DMS 273 treated with DMSO at 0.1 percent for 48 hours (cell line): ENCODE data around the gene CFAP99.
"Not testable (repeated sequence)": the region's sequence is repeated elsewhere in the genome, so short reads cannot be mapped to it uniquely, and the experiment has no call there.

Source experiments
- DNase-seq: peaks from one replicate; lab custom pipeline; 2025; lab: John Stamatoyannopoulos, UW

Gene CFAP99

GRCh38 chr4:2418650-2419571 lies at the start of gene CFAP99:
CFAP99 (plus strand) TSS chr4:2418955.
- peak; percentile 64 for DNase-seq

GRCh38 chr4:2370597-2371320 lies 48.0 kb upstream of the CFAP99 start:
- DNase-seq: no peak

GRCh38 chr4:2371765-2372487 lies 46.8 kb upstream of the CFAP99 start:
- DNase-seq: no peak

GRCh38 chr4:2372488-2373030 lies 46.2 kb upstream of the CFAP99 start:
- DNase-seq: no peak

- DNase-seq: no peak
These were observed 45.2 kb upstream of the CFAP99 start for GRCh38 chr4:2373532-2373931.

GRCh38 chr4:2375427-2375826 lies 43.3 kb upstream of the CFAP99 start:
- no peak for DNase-seq

- DNase-seq: no peak
These were observed 41.5 kb upstream of the CFAP99 start for GRCh38 chr4:2377241-2377640.

GRCh38 chr4:2378401-2378800 lies 40.4 kb upstream of the CFAP99 start:
- DNase-seq: no peak

- no peak for DNase-seq
These were observed 39.9 kb upstream of the CFAP99 start for GRCh38 chr4:2378898-2379297.

GRCh38 chr4:2380589-2380988 lies 38.2 kb upstream of the CFAP99 start:
- not testable (repeated sequence) for DNase-seq

- DNase-seq: not testable (repeated sequence)
These were observed 36.0 kb upstream of the CFAP99 start for GRCh38 chr4:2382769-2383202.

GRCh38 chr4:2383220-2383631 lies 35.5 kb upstream of the CFAP99 start:
- not testable (repeated sequence) for DNase-seq

- DNase-seq: no peak
These were observed 35.0 kb upstream of the CFAP99 start for GRCh38 chr4:2383760-2384159.

GRCh38 chr4:2384245-2384644 lies 34.5 kb upstream of the CFAP99 start:
- no peak for DNase-seq

GRCh38 chr4:2385516-2385915 lies 33.2 kb upstream of the CFAP99 start:
- DNase-seq: no peak

- no peak for DNase-seq
These were observed 32.0 kb upstream of the CFAP99 start for GRCh38 chr4:2386717-2387116.

GRCh38 chr4:2387218-2387617 lies 31.5 kb upstream of the CFAP99 start:
- no peak for DNase-seq

GRCh38 chr4:2387829-2388228 lies 30.9 kb upstream of the CFAP99 start:
- DNase-seq: no peak

GRCh38 chr4:2388429-2389182 lies 30.1 kb upstream of the CFAP99 start:
- DNase-seq: no peak

- no peak for DNase-seq
These were observed 29.1 kb upstream of the CFAP99 start for GRCh38 chr4:2389691-2390090.

- DNase-seq: no peak
These were observed 28.6 kb upstream of the CFAP99 start for GRCh38 chr4:2390146-2390545.
